SHP77 treated with DMSO at 0.1 percent for 48 hours (cell line): Measurements from ENCODE around the gene MAPKAP1.

Experiments used
- DNase-seq: peaks from one replicate; lab custom pipeline; 2025; lab: John Stamatoyannopoulos, UW

The MAPKAP1 gene

GRCh38 chr9:125706651-125707471 is at the start of gene MAPKAP1:
TSS of gene MAPKAP1 (minus strand) at chr9:125707208. CDS start at chr9:125672574, 34,634 bp downstream.
- DNase-seq, result peak; percentile 90

GRCh38 chr9:125756518-125756917 is 49.5 kb upstream of the MAPKAP1 start:
- no peak for DNase-seq

GRCh38 chr9:125755340-125755739 is 48.3 kb upstream of the MAPKAP1 start:
- DNase-seq, result no peak

- no peak for DNase-seq
Observed at GRCh38 chr9:125754096-125754495, 47.1 kb upstream of the MAPKAP1 start.

GRCh38 chr9:125752070-125752628 is 45.1 kb upstream of the MAPKAP1 start:
- no peak for DNase-seq

GRCh38 chr9:125750627-125751011 is 43.6 kb upstream of the MAPKAP1 start:
- peak; percentile 37 for DNase-seq

- no peak for DNase-seq
Observed at GRCh38 chr9:125749951-125750626, 43.1 kb upstream of the MAPKAP1 start.

- no peak for DNase-seq
Observed at GRCh38 chr9:125749287-125749935, 42.4 kb upstream of the MAPKAP1 start.

- no peak for DNase-seq
Observed at GRCh38 chr9:125748446-125749099, 41.6 kb upstream of the MAPKAP1 start.

GRCh38 chr9:125747765-125748445 is 40.9 kb upstream of the MAPKAP1 start:
- DNase-seq, result no peak

- DNase-seq, result no peak
Observed at GRCh38 chr9:125747053-125747764, 40.2 kb upstream of the MAPKAP1 start, which contains the start of gene PBX3. TSS of gene PBX3 (plus strand) at chr9:125747373.

- no peak for DNase-seq
Observed at GRCh38 chr9:125746774-125747052, 39.7 kb upstream of the MAPKAP1 start.

GRCh38 chr9:125746017-125746773 is 39.2 kb upstream of the MAPKAP1 start:
- DNase-seq, result peak; percentile 96

GRCh38 chr9:125745682-125746016 is 38.6 kb upstream of the MAPKAP1 start:
- no peak for DNase-seq

GRCh38 chr9:125745018-125745417 is 38.0 kb upstream of the MAPKAP1 start:
- DNase-seq, result no peak

- no peak for DNase-seq
Observed at GRCh38 chr9:125744616-125745015, 37.6 kb upstream of the MAPKAP1 start.

- DNase-seq, result no peak
Observed at GRCh38 chr9:125743682-125744428, 36.8 kb upstream of the MAPKAP1 start.

GRCh38 chr9:125742657-125743056 is 35.6 kb upstream of the MAPKAP1 start:
- no peak for DNase-seq

- no peak for DNase-seq
Observed at GRCh38 chr9:125739436-125739835, 32.4 kb upstream of the MAPKAP1 start.

GRCh38 chr9:125732562-125732961 is 25.6 kb upstream of the MAPKAP1 start:
- no peak for DNase-seq
